PFSK-1 (cell line): Measurements from ENCODE around the gene FGF11.

Experiments
- FOXP2 ChIP-seq: optimal IDR thresholded peaks from 2 replicates; pipeline ENCODE3; 2011; ENCODE audit warnings: borderline replicate concordance, control low read depth, inconsistent platforms; ENCODE audit not compliant: insufficient read depth; ENCODE audit errors: extremely low read length, extremely low read depth
- POLR2AphosphoS5 ChIP-seq: IDR thresholded peaks from 2 replicates; pipeline ENCODE4 v1.6.1; 2012; ENCODE audit warnings: low read depth, mild to moderate bottlenecking, control low read depth, low read length, moderate library complexity
- REST ChIP-seq, 2 experiments: IDR thresholded peaks; 2 replicates each; pipeline versions ENCODE4 v1.6.1 to v1.8.0; 2011 to 2012; ENCODE audit warnings: low read depth in 2 of 2, low read length in 2 of 2, control low read depth in 1 of 2, inconsistent platforms in 1 of 2, mild to moderate bottlenecking in 1 of 2, moderate library complexity in 1 of 2; ENCODE audit not compliant: insufficient read depth in 1 of 2
- SIN3A ChIP-seq: IDR thresholded peaks from 2 replicates; pipeline ENCODE4 v1.6.1; 2012; ENCODE audit warnings: mild to moderate bottlenecking, low read length, moderate library complexity, borderline replicate concordance; ENCODE audit not compliant: insufficient read depth
- TAF1 ChIP-seq: IDR thresholded peaks from 2 replicates; pipeline ENCODE4 v1.6.1; 2012; ENCODE audit warnings: low read length, control low read depth, borderline replicate concordance; ENCODE audit not compliant: insufficient read depth

Gene FGF11

GRCh38 chr17:7421186-7421585 lies 18.1 kb upstream of the FGF11 start:
- TF ChIP-seq REST (IDR thresholded peaks at IDR 0.05; ENCODE audit: insufficient read depth in 1 of 2, low read depth in 2 of 2, low read length in 2 of 2) (no peak), POLR2AphosphoS5 (no peak), TAF1 (no peak), FOXP2 (no peak), SIN3A (no peak)

- no peak for TF ChIP-seq TAF1
- TF ChIP-seq FOXP2, result no peak
- no peak for TF ChIP-seq SIN3A
- TF ChIP-seq REST (IDR thresholded peaks at IDR 0.05; ENCODE audit: insufficient read depth in 1 of 2, low read depth in 2 of 2, low read length in 2 of 2), result no peak
- no peak for TF ChIP-seq POLR2AphosphoS5
Measured at GRCh38 chr17:7423679-7424078, 15.6 kb upstream of the FGF11 start.

- TF ChIP-seq FOXP2 (no peak), REST (IDR thresholded peaks at IDR 0.05; ENCODE audit: insufficient read depth in 1 of 2, low read depth in 2 of 2, low read length in 2 of 2) (no peak), POLR2AphosphoS5 (no peak), TAF1 (no peak), SIN3A (no peak)
Measured at GRCh38 chr17:7425316-7425715, 14.0 kb upstream of the FGF11 start, which contains the start of gene SPEM2. Gene SPEM2, plus strand, starts transcription at chr17:7425616. Its CDS starts 73 bp downstream, at chr17:7425689.

GRCh38 chr17:7425756-7426155 lies 13.6 kb upstream of the FGF11 start:
- TF ChIP-seq SIN3A (no peak), FOXP2 (no peak), TAF1 (no peak), REST (IDR thresholded peaks at IDR 0.05; ENCODE audit: insufficient read depth in 1 of 2, low read depth in 2 of 2, low read length in 2 of 2) (no peak), POLR2AphosphoS5 (no peak)

GRCh38 chr17:7426203-7426863 lies 13.0 kb upstream of the FGF11 start:
- no peak for TF ChIP-seq TAF1
- TF ChIP-seq REST (IDR thresholded peaks at IDR 0.05; ENCODE audit: insufficient read depth in 1 of 2, low read depth in 2 of 2, low read length in 2 of 2), result no peak
- no peak for TF ChIP-seq FOXP2
- TF ChIP-seq POLR2AphosphoS5, result no peak
- TF ChIP-seq SIN3A, result no peak
